Amniotic stem cell (primary cell): ENCODE data around the gene CDK19.
"Not testable (repeated sequence)": the region's sequence is repeated elsewhere in the genome, so short reads cannot be mapped to it uniquely, and the experiment has no call there.

Source experiments
- DNase-seq: peaks from one replicate; lab custom pipeline; 2025; lab: John Stamatoyannopoulos, UW

The CDK19 gene

DNA sequence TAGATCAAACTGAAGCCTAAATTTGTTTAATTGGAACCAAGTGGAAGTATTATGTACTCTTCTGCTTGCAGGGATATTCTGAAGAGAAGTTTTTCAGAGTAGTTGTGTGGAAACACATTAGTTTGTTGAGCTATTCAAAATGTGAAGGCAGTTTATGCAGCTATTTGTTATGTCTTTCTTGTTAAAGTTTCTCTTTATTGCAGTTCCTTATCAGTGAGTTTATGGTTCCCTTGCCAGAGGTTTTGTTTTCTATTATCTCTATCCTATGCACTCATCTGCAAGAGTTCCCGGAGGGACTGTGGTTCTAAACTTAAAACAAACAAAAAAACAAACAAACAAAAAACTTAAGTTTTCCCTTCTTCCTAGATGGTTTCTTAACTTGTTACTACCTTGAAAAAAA, 195.2 kb downstream of the CDK19 start:
- no peak for DNase-seq

DNA sequence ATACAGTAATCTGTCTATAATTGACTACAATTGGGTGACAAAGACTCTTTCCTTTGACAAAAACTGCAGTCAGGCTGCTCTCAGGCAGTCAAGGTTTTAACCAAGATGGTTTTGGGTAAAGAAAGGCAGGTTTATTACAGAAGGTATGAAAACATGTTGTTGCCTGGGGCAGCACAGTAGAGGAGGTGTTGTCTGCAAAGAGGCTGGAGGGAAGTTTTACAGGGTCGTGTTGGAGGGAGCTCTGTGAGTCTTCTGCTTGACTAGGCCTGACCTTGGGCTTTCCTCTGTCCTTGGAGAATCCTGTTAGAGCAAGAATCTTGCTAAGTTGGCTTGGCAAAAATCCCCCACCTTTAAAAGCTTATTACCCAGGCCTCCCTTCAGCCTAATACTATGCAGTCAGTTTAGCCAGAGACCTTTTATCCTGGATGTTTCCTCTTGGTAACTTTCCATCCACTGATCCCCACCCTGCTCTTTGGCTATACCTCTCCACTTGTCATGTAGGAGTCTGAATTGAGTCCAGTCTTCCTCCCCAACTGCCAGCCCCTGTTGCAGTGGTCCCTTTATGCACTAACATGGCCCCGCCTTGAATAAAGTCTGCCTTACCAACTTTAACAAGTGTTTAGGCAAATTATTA, 195.9 kb downstream of the CDK19 start:
- DNase-seq, result no peak

DNA sequence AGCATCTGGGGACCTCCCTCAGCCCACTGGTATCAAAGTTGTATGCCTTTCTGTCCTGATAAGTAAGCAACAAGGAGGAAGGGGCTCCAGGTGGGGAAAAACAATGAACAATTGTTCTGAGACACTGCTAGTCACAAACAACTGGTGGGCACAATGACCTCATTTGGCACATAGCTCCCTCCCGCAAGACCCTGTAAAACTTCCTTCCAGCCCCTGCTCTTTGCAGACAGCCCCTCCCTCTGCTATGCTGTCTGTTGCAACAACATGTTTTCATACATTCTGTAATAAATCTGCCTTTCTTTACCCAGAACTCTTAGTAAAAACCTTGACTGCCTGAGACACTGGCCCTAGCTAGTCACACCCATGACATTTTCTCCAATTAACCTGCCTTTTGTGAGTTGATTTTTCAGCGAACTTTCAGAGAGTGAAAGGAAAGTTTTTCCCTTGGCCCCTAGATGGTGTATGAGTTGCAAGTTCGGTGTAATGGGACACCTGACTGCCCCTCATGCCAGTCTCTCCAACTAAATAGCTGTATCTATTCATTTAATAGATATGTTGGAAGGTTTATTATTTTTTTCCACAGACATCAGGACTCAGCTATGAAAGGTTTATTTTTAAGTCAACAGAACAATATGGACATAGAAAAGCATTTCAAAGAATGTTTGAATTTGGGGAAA, 196.5 kb downstream of the CDK19 start:
- DNase-seq, result no peak

DNA sequence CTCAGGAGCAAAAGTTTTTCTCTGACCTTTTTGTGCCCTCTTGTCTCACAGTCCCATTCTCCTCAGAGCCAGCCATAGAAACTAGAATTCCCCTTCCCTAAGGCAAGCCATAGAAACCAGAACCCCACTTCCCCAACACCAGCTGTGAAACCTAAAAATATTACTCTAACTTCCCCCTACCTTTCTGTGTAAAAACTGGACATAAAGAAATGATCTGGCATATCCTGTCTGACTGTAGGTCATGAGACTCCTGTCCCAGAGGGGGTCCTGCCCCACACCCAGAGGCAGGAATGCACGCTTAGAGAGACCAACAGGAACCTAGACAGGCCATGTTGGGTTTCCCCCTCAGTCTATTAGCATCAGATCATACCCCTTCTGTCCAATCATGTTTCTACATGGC, 198.2 kb downstream of the CDK19 start:
- no peak for DNase-seq

DNA sequence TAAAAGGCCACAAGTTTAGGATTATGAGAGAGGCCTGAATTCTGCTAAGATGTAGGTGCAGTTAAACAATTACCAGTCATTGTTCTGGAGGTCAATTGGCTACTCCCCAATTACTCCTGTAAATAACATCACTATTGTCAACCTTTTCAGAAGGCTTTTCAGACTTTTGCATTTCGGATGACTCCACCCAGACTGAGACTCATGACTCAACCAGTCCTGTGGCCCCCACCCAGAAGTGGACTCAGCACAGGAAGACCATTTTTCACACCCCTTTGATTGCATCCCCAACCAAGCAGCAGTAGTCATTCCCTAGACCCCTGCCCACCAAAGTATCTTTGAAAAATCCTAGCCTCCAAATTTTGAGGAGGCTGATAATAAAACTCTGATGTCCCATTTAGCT, 199.5 kb downstream of the CDK19 start:
- no peak for DNase-seq

DNA sequence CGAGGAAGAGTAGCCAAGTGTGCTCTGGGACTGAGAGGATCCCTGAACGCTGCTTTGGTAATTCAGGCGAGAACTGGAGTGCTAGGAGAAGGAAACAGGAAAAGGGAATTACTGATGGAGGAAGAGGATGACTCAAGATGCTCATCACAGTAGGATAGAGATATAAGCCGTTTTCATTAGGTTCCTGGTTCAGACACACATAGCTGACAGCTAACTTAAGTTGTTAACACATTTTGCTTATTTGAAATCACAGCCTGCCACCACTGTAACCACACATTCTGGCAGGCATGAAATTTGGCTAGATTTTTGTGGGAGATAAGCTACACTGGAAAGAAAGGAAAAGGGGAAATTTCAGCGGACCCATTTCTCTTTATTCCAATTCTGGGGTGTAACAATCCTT, 200.7 kb downstream of the CDK19 start:
- DNase-seq, result no peak

DNA sequence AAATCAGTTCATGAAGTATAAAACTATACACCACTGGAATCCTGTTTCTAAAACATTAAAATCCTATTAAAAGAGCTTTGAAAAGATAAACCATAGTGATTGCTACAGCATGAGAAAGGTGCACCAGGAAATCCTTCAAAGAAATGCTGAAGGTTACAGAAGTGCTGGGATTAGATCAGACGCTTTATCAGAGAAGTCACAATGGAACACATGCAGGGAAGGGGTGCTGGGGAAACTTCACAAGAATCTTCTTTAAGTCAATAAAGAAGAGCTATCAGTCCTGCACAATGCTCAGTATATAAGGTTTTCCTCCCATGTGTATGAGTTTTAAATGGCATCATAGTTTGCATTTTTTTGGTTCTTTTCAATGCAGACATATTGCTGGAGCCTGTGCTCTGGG, 201.2 kb downstream of the CDK19 start:
- no peak for DNase-seq

DNA sequence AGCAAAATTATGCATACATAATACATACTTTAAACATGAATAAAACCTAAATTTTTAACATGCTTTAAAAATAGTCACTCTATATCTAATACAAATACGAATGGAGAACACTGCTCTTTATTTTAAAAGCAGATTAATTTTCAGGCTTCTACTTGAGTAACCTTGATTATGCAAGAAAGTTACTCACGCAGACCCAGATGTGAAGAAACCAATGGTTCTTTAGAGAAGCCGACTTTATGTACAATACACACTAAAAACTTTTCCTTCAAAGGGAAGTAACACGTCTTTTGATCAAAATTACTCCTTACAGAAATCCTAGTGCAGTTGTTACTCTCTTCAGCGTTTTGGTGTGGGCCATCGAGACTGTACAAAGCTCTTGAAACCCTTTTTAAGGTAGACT, 201.9 kb downstream of the CDK19 start:
- no peak for DNase-seq

DNA sequence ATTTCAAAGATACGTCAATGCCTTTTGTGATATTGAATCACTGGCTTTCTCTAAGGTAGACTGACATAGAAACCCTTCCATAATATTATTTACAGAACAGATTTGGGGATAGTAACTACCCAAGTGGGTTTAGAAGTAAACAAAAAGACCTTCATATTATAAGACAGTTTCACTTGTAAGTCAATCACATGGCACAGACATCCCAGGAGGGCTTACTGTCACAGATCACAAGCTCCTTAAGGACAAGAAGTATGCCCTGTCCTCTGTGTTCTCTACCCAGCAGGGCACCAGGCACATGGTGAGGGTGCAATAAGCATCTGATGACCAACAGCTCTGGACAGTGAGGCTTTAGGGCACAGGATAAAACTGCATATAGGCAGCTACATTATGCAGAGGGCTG, 203.0 kb downstream of the CDK19 start:
- no peak for DNase-seq

DNA sequence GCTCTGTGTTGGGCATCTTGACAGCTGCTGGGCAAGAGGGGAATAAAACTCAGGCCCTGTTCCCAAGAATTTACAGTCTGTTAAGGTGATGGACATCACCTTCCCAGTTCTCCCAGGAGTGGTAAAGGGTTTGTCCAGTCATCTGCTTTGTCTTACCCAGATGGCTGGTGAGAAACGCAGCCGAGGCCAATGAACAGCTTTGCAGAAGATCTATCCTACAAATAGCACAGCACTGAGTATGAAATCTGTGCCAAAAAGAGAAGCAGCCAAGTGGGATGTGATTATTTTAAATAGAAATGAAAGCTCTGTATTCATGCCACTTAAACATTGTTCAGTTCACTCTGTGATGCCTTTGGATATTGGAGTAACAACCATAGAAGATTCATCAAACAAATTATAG, 206.2 kb downstream of the CDK19 start:
- DNase-seq, result no peak

DNA sequence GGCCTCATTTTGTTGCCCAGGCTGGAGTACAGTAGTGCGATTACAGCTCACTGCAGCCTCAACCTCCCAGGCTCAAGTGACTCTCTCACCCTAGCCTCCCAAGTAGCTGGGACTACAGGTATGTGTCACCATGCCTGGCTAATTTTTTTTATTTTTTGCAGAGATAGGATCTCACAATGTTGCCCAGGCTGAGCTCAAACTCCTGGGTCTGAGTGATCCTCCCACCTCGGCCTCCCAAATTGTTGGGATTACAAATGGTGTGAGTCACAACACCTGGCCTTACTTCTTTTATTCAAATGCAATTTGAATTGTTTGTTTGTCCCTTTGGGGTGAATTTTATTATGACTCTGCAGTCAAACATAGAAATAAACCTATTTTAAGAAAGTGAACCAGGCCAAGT, 207.1 kb downstream of the CDK19 start:
- DNase-seq, result no peak

DNA sequence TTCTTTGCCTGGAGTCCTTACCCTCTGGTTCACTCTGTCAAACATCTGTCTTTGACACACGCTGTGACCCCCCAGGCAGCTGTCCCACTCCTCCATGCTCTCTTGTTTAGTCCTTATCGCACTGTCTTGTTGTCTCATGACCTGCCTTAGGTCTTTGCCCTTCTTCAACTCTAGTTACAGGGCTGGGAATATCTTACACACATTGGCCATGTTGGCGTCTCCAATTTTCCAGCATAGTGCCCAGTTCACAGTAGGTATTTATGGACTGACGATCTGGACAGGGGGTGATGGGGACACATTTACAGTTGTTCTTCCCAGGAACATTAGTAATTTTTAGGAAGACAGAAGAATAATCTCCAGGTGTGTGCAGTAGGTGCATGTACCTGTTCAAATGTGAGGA, 209.1 kb downstream of the CDK19 start:
- DNase-seq, result no peak

DNA sequence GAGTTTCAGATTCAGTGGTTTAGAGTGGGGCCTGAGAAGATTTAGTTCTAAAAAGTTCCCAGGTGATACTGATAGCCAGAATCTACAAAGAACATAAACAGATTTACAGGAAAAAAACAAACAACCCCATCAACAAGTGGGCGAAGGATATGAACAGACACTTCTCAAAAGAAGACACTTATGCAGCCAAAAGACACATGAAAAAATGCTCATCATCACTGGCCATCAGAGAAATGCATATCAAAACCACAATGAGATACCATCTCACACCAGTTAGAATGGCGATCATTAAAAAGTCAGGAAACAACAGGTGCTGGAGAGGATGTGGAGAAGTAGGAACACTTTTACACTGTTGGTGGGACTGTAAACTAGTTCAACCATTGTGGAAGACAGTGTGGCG, 214.6 kb downstream of the CDK19 start:
- not testable (repeated sequence) for DNase-seq

DNA sequence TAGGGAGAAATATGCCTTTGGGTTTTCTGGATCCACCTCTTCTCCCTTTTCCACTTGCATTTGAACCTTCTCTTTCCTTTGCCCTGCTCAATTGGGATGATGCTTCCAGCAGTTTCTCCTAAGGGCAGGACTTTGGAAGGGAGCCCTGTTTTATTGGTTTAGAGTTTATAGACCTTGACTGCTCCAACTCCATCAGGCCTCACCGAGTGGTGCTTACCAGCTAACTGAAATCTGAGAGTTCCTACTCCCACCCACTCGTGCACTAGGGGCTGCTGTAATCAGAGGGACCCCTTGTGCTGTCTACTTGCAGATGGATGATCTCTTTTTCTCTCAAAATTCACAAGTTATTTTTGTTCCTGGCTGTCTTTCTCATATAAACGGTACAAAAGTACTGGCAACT, 217.5 kb downstream of the CDK19 start:
- DNase-seq, result no peak

DNA sequence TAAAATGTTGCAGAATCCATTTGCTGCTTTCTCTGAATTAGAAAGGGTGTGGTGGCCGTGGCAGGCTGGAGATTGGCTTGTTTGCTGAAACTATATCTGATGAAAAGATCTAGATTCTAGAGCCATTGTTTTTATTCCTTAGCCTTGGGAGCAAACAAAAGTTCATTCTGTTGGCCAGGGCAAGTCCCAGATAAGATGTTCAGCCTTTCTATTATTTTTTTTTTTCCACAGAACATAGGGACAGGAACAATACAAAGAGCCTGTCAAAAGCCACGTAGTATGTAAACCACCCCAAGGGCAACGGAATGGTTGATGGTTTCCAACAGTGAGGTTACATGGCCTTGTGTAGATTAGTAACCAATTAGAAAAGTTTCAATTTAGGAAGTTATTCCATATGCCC, 218.9 kb downstream of the CDK19 start:
- no peak for DNase-seq

DNA sequence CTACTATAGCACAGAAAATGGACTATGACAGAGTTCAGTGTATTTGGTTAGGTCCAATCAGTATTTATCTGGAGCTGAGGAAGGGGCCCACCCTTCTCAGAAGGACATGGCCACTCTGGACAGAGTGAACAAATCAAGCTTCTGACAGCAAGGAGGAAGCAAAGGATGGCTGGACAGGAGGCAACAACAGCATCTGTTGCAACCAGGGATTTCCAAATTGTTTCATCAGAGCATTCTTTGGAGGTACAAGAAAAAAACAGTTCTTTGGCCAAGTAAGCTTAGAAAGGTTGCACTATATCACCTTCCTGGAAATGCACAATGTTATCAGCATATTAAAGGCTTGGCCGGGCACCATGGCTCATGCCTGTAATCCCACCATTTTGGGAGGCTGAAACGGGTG, 220.2 kb downstream of the CDK19 start:
- DNase-seq, result no peak

DNA sequence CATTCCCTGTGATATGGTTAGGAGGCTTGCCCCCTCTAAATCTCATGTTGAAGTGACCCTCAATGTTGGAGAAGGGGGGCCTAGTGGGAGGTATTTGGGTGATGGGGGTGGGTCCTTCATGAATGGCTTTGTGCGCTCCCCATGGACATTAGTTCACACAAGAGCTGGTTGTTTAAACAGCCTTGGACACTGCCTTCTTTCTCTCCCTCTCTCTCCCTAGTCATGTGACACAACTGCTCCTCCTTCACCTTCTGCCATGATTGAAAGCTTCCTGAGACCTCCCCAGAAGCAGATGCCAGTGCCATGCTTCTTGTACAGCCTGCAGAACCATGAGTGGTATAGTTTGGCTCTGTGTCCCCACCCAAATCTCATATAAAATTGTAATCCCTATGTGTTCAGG, 221.6 kb downstream of the CDK19 start:
- DNase-seq, result no peak

DNA sequence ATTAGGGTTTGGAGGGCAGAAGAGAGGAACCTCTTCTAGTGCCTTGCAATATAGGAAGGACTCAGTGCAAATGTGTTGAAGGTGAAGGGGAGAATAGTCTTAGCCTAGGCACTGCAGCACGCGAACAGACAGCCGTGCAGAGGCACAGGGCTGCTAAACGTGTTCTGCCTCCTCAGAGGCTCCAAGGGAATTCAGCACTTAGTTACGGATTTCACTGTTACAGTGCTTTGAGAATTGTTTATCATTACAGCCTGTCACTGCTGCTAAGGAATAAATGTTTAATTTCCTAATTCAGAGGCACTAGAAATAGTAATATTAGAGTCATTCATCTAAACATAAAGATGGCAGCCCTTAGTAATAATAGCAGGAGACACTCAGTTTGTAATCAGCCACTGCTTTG, 222.5 kb downstream of the CDK19 start:
- DNase-seq, result no peak

DNA sequence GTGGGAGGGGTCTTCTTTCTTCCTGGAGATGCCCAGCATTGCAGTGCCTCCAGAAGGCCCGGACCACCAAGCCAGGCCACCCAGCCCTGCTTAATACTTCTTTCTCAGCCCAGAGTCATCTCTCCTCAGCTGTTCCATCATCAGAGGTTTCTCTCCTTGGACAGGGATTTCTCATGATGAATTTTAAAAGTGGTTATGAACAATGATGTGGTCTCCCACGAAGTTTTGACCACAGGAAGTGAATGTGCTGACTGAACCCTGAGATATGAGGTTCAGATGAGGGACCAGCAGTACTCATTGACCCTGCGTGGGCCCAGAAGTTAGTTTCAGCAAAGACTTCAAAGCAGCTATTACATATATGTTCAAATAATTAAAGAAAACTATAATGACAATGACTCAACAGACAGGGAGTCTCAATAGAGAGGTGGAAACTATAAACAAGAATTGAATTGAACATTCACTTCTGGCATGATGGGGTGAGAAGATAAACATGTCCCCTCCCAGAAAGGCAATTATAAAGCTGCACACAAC, 224.4 kb downstream of the CDK19 start:
- DNase-seq, result no peak

DNA sequence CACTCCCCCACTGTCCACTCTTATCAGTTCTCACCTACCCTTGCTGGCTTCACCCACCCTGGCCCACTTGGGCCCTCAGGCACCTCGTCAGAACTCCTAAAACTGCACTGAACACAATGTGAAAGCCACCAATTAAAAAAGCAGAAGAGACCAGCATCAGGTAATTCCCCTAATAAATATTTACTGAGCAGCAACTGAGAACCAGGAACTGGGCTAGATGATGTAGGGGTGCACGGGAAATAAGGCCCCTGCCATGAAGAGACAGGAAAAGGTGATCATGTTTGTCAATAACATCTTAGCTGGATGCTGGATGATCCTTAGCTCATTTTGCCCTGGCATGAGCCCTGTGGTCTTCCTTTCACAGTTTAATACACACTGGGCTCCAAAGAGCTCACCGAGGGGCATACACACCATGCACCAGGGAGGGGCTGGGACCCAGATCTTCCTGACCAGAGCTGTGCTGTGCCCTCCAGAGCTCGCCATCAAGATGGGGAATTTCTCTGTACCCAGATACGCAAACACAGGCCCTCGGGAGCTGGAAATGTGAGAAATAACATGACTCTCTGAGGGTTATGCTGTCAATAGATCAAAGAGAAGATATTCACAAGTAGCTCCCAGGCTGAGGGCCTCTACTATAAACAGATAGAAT, 225.3 kb downstream of the CDK19 start:
- no peak for DNase-seq

DNA sequence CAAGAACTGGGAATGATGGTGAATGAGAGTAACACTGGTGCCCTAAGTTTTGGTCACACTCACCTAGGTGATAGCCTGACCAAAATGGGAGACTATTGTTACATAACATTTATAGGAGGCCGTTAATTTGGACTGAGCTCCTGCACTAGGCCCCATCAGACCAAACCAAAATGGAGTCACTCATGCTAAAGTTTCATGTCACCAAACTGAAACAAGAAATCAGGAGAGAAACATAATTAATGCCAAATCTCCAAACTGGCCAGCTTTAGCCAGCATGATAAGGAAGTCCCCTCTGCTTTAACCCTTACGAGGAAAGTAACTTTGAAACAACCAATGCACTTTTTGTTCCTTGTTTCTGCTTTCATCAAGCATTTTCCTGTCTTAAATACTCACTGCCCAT, 227.9 kb downstream of the CDK19 start:
- no peak for DNase-seq

DNA sequence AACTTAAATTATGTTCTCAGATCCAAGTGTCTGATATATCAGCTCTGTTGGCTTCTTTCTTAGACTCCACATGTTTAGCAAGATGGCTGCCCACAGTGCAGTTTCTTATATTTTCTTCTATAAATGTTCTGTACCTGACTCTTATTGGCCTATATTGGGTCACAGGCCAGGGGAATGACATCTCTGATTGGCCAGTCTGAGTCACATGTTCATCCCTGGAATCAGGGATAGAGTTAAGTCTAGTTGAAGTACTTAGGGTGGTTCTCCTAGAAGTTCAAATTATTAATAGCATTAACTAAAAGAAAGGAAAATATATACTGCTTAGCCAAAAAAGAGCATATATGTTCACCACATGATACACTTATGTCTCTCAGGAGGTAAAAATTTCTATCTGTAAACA, 233.6 kb downstream of the CDK19 start:
- no peak for DNase-seq

DNA sequence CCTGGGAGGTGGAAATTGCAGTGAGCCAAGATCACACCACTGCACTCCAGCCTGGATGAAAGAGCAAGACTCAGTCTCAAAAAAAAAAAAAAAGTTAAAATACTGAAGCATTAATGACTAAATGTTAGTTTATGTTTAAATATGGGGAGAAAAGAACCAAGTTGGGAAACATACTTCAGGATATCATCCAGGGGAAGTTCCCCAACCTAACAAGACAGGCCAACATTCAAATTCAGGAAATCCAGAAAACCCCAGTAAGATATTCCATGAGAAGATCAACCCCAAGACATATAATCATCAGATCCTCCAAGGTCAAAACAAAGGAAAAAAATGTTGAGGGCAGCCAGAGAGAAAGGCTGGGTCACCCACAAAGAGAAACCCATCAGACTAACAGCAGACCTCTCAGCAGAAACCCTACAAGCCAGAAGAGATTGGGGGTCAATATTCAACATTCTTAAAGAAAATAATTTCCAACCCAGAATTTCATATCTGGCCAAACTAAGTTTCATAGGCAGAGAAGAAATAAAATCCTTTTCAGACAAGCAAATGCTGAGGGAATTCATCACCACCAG, 237.6 kb downstream of the CDK19 start:
- not testable (repeated sequence) for DNase-seq
